Stimulated activated CD4-positive, alpha-beta T cell treated with anti-CD3 and anti-CD28 coated beads, TNF-alpha, amount 100 ng/mL, for 4 hours (primary cell): Measurements from ENCODE around the gene ETV4.
A peak's percentile ranks its signal among the peaks of the same experiment; 100 is the strongest.

Experiments
- DNase-seq, 3 experiments: peaks; one replicate each; pipeline ENCODE4 v3.0.0-alpha.2; 2020; ENCODE audit warnings: low read depth in 3 of 3

Gene ETV4

DNA sequence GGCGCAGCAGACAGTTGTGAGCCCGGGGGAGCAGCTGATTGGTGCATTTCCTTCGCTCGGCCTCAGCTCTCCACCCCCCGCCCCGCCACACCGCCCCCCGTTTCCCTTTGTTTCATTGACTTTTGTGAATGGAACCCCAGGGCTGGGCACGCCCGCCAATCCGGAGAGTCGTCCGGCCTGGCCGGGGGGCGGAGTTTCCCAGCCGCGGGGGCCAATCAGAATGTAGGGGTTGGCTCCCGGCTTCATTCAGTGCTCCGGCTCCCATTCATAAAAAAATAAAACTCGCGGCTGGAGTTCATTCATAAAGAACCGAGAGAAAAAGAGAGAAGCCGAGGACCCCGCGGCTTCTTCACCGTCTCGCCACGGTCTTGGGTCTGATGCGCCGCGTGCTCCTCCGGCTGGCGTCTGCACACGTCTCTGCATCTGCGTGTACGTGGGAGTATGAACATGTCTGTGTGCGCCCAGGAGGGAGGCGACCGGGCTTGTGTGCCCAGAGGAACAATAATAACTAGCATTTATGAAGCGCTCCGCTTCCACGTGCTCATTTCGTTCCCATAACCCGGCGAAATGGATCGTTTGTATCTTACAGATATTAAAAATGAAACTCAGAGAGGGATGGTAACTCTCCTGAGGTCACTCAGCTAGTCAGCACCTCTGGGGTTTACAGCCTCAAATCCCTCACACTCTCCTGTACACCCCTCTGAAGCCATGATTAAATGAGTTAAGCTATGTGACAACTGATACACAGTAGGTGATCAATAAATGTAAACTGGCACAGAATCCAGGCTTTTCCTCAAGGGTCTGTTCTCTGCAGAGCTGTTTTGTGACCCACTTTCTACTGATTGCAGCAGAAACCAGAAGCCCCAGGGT lies at the start of gene ETV4:
TSS of gene ETV4 (minus strand) at position 22 of the 870 bp plus-strand sequence. CDS start 723 bp downstream, outside the sequence.
- peak; percentile 81 to 84 (median 82) for DNase-seq

DNA sequence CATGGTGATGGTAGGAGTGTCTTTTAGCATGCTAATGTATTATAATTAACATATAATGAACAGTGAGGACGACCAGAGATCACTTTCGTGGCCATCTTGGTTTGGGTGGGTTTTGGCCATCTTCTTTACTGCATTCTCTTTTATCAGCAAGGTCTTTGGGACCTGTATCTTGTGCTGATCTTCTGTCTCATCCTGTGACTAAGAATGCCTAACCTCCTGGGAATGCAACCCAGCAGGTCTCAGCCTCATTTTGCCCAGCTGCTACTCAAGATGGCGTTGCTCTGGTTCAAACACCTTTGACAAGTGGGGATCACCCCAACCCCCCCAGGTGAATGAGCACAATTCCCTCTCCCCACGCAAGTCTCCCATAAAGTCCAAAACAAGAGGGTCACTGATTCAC lies 49.3 kb upstream of the ETV4 start:
- DNase-seq, result no peak

DNA sequence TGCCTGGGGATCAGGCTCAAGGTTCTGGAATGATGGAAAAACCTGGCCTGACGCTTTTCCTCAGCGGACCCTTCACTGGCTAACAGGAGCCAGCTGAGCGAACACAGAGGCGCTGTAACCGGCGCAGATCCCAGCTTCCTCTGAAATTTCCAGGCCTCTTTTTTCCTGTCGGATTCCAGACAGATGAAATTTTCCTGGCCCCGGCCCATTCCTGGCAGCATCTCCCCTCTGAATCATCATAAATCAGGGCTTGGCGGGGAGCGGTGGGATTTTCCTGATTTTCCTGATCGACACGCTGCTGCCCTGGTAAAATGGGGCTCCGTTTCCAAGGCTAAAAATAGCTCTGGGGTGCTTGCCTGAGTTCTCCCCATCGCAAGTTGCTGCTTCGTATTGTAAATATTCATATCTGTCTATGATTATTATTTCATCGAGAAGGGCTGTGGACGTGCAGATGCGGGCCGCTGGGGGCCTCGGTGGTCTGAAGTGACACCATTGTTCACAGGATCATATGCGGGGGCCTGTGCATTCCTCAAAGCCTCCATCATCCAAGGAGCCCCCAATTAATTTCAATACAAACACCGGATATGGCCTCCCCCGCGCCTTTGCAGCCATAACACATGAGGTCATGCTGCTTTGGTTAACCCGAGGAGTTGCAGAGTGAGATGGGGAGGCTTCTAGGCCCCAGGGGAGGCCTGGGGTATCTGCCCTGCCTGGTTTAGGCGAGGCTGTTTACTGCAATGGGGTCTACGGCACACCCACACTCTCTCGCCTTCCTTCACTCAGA lies 45.8 kb upstream of the ETV4 start:
- no peak for DNase-seq

DNA sequence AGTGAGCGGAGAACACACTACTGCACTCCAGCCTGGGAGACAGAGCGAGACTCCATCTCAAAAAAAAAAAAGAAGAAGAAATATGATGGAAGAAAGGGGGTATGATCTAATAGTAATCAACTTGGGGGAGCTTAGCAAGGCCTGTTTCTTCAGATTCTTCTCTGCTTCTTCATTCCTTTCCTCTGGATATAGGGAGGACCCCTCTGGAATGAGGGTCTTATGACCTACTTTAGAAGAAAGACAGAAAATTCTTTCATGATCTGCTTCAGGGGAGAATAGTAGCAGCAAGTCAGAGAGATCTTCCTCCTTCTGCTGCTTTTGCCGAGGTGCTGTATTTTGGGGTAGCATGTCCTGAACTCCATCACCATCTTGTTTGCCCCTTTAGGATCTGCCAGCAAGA lies 44.9 kb upstream of the ETV4 start:
- no peak for DNase-seq

DNA sequence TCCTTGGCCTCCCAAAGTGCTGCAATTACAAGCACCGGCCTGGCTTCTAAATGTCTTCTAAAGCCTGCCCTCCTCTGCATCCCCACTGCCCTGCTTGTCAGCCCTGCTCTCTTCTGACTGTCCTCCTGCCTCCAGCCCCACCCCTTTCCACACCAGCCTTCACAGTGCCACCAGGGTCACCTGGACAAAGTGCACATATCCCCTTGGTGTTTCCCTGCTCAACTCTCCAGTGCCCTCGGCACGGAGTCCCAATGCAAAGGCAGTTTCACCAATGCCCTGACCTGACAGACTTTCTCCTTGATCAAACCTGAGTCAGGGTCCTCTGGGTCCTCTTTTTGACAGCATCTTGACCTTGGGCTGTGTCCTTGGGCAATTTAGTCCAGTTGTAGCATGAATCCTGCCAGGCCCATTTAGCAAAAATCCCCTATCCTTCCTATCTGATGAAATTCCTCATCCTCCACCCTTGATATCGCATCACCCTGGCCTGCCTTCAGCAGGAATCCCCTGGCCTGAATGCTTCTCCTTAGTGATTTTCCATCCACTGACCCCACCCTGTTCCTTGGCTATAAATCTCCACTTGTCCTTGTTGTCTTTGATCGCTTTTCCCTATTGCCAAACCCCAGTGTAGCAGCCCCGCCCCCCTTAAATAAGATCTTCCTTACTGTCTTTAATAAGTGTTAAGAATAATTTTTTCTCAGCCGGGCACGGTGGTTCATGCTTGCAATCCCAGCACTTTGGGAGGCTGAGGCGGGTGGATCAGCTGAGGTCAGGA lies 42.7 kb upstream of the ETV4 start:
- DNase-seq, result no peak

DNA sequence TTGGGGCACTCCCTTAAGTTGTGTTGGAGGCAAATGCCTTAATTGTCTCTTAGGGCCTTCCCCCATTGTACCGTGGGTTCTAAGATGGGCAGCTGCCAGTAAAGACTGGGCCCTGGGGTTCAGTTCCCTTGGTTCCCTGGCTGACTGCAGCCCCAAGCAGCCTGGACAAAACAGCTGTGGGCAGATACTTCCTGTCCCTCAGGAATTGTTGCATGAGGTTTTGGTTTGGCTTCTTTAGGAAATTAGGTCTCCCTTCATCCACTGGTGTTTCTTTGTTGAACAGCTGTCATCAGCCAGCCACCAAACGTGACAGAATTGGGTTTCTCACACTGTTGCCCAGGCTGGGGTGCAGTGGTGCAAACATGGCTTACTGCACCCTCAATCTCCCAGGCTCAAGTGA lies 42.0 kb upstream of the ETV4 start:
- DNase-seq, result no peak

DNA sequence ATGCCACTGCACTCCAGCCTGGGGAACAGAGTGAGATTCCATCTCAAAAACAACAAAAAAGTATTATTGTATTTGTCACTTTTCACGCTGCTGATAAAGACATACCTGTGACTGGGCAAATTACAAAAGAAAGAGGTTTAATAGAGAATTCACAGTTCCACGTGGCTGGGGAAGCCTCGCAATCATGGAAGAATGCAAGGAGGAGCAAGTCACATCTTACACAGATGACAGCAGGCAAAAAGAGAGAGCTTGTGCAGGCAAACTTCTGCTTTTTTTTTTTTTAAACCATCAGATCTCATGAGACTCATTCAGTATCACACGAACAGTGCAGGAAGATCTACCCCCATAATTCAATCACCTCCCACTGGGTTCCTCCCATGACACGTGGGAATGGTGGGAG lies 41.5 kb upstream of the ETV4 start:
- no peak for DNase-seq

DNA sequence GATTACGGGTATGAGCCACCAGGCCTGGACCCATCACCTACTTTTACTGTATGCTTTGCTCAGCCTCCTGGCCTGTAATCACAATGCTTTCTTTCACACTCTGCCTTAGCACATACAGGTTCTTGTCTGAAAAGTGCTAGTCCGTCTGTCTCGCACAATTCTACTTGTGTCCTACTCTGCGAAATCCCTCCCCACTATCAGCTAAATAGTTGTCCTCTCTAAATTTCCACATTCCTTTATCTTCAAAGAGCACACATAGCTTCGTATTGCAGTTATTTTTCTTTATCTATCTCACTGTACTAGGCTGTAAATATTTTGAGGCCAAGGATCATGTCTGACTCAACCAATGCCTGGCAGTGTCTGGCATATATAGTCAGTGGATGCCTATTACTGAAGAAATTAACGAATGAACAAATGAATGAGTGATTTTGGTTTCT lies 38.5 kb upstream of the ETV4 start:
- DNase-seq, result no peak

DNA sequence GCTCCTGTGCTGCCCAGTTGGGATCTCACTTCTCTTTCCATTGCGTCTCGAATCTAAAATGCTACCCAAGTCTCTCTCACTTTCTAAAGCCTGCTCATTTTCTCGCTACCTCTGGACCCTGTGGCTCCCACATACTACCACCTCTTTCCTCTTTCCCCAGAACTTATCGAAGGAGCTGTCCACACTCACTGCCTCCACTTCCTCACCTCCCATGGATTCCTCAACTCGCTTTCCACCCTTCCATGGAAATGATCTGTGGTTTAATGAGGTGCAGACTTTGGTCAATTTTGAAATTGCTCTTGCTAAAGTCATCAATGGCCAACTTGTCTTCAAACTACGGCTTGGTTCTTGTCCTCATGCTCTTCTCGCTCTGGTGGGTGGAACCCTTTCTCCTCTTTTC lies 37.2 kb upstream of the ETV4 start:
- DNase-seq, result no peak

DNA sequence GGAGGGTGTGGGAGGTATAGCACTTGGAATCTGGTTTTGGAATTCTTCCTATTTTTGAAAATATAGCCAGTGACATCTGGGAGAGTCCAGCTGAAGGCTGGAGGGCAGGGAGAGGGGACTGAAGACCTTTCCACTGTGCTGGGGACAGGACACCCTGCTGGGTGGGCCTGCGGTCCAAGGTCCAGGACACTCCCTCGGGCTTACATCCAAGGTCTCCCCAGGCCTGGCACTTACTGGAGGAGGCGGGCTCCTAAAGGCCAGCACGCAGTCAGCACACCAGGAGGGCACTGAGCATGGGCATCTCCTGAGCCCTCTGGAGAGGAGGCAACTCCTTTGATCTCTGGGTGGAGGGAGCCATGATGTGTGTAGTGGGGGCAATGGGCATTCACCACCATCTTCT lies 35.5 kb upstream of the ETV4 start:
- no peak for DNase-seq

DNA sequence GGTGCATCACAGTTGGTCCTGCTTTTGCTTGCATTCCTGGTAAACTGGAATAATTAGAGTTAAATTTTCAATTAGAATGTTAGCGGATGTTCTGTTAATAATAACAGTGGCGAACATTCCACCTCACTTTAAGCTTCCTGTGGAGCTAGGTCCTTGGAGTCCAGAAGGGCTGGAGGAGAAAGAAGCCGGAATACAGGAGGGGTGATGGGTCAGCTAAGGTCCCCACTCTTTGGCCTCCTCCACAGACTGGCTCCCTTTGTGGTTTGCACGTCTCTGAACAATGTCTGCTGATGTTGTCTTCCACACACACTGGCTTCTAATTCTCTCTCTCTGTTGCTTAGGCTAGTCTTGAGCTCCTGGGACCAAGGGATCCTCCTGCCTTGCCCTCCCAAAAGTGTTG lies 35.0 kb upstream of the ETV4 start:
- DNase-seq, result no peak

DNA sequence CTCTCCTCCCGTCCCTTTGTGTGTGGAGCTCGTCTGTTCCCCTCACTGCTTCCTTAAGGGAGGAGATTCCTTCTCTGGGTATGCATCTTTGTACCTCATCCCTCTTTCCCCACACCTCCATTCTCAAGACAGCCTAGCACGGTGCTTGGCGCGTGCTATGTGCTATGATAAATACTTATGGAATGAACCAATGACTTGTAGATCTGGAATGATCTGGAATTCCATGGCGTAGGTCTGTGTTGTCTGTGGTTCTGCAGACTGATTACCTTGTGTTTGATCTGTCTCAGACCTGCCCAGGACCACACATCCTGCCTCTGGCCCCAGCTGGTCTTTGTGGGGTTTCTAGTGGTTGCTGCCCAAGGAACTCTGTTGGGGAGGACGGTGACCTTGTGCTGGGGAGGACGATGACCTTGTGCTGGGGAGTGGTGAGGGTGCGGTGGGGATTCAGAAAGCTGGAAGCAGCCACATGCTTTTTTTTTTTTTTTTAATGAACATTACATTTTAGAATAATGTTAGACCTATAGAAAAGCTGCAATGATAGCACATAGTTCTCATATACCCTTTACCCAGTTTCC lies 33.5 kb upstream of the ETV4 start:
- DNase-seq, result no peak

DNA sequence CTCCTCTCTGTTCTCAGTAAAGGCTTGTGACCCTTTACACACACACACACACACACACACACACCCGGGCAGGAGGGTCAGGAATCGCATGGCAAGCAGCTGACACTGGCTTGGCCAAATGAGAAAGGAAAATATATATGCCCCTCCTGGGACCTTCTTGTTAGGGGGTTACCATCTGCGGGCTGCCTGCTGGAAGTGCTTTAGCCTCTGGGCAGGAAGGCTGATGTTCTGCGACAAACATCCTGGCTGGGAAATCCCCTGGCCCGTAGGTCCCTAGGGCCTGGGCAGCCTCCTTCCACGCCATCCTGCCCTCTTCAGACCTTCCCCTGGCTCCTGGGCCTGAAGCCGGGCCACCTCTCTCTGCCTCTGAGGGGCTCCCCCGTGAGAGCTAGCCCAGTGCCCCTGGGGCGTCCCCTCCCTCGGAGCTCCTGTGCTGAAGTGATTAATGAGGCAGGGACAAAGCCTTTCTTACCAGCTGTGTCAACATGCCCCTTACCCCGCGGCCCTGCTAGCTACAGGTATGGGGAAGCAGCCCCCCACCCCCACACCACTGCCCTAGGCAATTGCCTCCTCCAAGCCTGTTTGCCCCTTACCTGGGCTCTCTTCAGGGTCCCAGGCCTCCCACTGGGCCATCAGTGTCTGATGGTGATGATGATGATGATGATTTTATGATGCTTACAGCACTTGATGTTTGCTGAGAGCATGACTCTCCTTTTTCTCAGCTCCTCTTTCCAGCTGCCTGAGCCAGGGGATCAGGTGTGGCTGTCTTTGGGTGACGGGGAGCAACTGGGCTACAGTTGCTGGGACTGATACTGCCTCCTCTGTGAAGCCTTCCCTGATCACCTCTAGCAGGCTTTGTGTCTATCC lies 32.8 kb upstream of the ETV4 start:
- DNase-seq, result peak in 2 of 3 experiments; percentile 3 to 6

DNA sequence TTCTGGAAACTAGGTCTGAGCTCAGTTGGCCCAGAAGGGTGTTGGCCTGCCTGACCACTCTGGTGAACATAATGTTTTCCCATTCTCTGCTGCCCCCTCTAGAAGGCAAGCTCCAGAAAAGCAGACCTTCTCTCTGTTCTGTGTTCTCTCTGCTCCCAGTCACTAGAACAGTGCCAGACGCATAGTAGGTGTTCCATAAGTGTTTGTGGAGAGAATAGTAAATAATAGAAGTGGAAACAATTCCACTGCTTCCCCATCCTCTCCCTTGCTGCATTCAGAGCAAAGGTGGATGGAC lies 32.2 kb upstream of the ETV4 start:
- no peak for DNase-seq

DNA sequence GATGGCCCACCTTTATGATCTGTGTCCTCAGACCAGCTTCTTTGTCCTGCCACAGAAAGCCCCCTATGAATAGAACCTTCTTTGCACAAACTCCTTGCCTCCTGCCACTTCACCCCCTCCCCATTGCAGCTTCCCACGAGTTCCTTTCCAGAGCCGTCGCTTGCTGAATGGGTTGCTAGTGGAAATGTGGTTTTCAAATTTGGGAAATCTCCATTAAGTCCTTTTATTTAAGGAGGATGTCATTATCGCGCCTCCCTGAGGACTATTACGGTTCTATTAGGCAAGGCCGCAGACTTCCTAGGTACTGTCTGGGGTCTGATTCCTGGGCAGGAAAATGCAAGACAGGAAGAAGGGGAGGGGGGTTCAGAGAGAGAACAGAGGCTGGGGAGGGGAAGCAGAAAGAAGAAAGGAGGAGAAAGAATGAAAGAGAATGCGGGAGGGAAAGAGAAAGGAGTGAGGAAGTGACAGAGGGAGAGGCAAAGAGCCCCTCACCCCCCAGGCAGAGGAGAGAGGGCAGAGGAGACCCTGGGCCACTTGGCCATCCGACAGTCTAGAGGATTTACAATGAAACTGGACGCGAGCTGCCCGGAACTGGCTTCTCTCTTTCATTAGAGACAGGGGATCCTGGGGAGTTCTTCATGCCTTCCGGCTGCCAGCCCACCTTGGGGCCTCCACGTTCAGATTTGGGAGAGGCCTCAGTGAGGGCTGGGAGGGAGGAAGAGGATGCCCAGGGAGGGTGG lies 31.7 kb upstream of the ETV4 start:
- DNase-seq, result no peak

DNA sequence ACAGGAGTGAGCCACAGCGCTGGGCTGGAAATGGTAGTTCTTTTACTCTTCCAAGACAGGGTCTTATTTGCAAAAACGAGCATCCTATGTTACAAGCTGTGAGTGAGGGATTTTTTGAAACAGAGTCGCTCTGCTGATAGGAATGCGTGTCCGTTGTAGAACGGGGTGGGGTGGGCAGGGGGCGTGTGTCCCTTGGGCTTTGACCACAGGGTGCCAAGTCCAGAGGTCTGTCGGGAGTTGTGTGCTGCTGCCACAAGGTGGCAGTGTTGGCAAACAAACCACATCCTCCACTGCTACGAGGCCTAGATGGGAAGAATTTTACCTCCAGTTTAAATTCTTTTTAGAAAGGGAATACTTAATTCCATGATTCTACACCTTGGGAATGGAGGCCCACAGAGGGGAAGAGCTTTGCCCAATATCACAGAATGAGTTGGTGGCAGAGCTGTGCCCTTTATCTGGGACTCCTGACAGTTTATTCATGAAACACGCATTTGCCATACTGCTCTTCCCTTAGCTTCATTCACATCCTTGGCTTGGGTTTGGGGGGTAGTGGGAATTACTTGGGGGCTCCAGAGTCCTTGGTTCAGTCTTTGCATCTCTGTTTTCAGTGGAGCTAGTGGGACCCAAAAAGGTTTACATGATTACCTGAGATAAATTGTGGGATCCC lies 30.6 kb upstream of the ETV4 start:
- DNase-seq, result peak; percentile 31 to 42 (median 39)

DNA sequence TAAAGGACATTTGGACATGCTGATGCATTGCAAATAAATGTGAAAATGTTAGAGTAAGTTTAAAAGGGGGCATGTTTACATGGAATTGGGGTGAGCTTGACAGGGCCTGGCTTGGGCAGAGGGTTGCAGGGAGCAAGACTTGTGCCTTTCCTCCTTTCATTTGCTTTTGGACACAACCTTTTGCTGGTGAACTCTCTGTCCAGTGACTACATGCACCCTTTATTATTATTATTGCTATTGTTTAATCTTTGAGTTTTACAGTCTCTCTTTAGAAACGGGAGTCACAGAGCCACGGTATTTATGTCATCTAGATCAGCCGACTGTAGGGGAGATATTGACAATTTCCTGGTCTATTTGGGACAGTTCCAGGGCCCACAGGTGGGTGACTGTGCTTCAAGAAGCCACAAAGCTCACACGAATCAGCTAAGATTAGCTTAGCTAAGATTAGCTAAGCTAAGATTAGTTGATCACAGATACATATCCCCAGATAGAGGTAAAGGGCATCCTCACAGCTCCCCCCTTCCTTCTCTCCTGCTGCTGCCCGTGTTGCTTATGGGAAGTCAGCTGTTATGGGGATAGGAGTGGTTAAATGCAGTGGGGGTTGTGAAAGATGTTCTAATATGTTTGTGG lies 28.9 kb upstream of the ETV4 start:
- DNase-seq, result no peak

DNA sequence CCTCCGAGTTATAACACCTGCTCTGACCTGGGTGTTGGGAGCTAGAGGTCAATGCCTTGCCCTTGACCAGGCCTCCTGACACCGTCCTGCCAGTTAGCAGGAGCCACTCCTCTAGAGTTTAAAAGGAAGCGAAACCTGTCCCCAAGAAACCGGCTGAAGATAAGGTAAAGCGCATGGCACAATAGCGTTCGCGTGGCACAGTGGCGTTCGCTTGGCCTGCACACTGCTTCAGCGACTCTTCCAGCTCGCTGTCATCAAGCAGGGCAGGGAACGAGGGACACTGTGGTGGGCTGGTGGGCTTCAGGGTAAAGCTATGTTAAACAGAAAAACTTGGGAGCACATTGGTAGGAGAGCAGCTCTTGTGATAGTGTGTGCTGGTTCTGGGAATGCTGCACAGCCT lies 28.2 kb upstream of the ETV4 start:
- DNase-seq, result no peak

DNA sequence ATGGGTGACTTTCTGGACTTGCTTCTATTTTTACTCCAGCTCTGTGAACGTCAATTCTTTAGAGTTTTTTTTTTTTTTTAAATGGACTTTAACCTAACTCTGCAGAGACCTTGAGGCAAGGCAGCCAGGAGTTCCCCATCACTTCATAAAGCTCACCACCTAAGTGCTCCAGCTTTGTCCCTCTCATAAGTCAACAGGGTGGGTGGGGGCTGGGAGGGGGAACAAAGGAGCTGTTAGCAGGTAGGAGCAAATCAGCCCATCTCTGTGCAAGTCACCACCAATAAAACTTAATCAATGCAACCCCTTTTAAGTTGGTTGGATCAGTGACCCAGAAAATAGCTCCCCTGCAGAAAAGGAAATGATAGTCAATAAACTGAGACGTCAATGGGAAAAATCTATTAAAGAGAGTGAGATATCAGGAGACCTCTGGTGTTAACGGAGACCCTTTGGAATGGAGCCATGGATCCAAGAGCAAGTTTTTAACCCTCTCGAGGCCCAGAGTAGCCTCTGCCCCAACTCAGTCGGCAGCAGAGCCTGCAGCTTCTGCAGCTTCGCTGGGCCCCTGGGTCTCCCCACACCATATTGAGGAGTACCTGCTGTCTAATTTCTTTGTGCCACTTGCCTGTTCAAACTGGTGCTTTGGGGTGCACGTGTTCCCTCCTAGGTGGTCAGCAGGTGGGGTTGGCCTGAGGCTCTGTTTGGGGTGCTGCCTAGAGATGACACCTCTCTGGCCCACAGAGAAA lies 27.6 kb upstream of the ETV4 start:
- no peak for DNase-seq
